A673 (cell line): ENCODE data around the gene PELI1.

Source experiments
- EZH2 ChIP-seq: fragments of 200-600 bp; sonication (generic); IDR thresholded peaks from 2 replicates; pipeline ENCODE4 v1.6.1; 2017; ENCODE audit warnings: borderline replicate concordance, low read depth, mild to moderate bottlenecking, mixed read lengths, antibody characterized with exemption, low read length; ENCODE audit not compliant: poor library complexity, severe bottlenecking
- TF ChIP-seq, protein P1 (sequence below): fragments of 300-800, 200-600 bp; sonication (generic); conservative IDR thresholded peaks from 2 replicates; pipeline ENCODE4 v1.5.1; 2017; ENCODE audit warnings: low read depth, mild to moderate bottlenecking, antibody characterized with exemption, low read length, moderate library complexity, mixed read lengths

DNA sequence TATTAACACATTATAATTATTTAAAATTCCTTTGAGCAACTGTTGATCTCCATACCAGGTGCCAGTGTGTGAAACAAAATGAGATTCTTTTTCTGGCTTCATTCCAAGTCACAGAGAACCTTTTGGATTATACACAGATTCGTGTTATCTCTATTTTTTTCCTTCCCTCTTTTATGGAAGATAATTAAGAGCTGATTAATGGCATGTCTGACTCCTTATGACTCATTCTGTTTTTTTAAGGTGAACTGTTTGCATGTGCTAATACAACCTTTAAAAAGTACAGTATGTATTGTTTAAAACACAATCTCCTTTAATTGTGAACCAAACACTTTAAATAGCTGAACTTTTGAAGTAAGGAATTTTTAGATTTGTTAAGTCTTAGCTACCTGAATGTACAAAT, 39.3 kb downstream of the PELI1 start:
- TF ChIP-seq, protein P1, sequence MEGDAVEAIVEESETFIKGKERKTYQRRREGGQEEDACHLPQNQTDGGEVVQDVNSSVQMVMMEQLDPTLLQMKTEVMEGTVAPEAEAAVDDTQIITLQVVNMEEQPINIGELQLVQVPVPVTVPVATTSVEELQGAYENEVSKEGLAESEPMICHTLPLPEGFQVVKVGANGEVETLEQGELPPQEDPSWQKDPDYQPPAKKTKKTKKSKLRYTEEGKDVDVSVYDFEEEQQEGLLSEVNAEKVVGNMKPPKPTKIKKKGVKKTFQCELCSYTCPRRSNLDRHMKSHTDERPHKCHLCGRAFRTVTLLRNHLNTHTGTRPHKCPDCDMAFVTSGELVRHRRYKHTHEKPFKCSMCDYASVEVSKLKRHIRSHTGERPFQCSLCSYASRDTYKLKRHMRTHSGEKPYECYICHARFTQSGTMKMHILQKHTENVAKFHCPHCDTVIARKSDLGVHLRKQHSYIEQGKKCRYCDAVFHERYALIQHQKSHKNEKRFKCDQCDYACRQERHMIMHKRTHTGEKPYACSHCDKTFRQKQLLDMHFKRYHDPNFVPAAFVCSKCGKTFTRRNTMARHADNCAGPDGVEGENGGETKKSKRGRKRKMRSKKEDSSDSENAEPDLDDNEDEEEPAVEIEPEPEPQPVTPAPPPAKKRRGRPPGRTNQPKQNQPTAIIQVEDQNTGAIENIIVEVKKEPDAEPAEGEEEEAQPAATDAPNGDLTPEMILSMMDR, result no peak
- TF ChIP-seq EZH2, result no peak
